ENCODE measurements around the gene RAET1E.

- TF ChIP-seq CTCF (IDR thresholded peaks at IDR 0.05) (no peak), POLR2A (IDR thresholded peaks at IDR 0.05) (no peak)
These were observed 25.7 kb downstream of the RAET1E start for GRCh38 chr6:149872233-149872632.
